Natural killer cell (primary cell): ENCODE results near the gene SASH1. TPM values are rescaled to one million over a fixed set of nuclear protein-coding genes. Genes with fewer than 3 reads are reported as not detected.

Experiments used
- ATAC-seq, 3 donors: fragments of 150-1000 bp in 2 of 3; fragments of 200-7000 bp in 1 of 3; cut with Tn5 transposase; 1 replicate in 1 of 3; 2 replicates in 2 of 3; pipeline ENCODE4 v1.10.0; 2021; ENCODE audit warnings: mild to moderate bottlenecking in 2 of 3, moderate library complexity in 2 of 3
- DNase-seq, 2 donors: peaks; one replicate each; pipeline versions ENCODE4 v3.0.0 to v3.0.0-alpha.2; 2013 to 2021; ENCODE audit warnings: mixed read lengths in 1 of 2
- H3K27ac ChIP-seq: one replicate; pipeline ENCODE4 v1.5.1; 2013; ENCODE audit warnings: mild to moderate bottlenecking, low read length
- H3K27me3 ChIP-seq: one replicate; pipeline ENCODE4 v1.6.1; 2013; ENCODE audit warnings: low read length; ENCODE audit not compliant: control insufficient read depth, insufficient read depth
- H3K36me3 ChIP-seq: one replicate; pipeline ENCODE4 v1.6.1; 2013; ENCODE audit warnings: low read length; ENCODE audit not compliant: control insufficient read depth, insufficient read depth
- H3K4me1 ChIP-seq: one replicate; pipeline ENCODE4 v1.6.1; 2013; ENCODE audit warnings: low read length; ENCODE audit not compliant: control insufficient read depth, insufficient read depth
- H3K4me3 ChIP-seq: one replicate; pipeline ENCODE4 v1.5.1; 2013; ENCODE audit warnings: low read length
- H3K9me3 ChIP-seq: one replicate; pipeline ENCODE4 v1.6.1; 2013; ENCODE audit warnings: low read length; ENCODE audit not compliant: control insufficient read depth, insufficient read depth
- H3K27ac Mint-ChIP-seq, 2 donors: one replicate each; pipeline ENCODE4 v1.8.0; 2022; ENCODE audit warnings: mild to moderate bottlenecking in 2 of 2, mixed read lengths in 2 of 2, moderate library complexity in 1 of 2
- H3K27me3 Mint-ChIP-seq, 2 donors: one replicate each; pipeline ENCODE4 v1.8.0; 2022; ENCODE audit warnings: low read depth in 2 of 2, mixed read lengths in 2 of 2
- H3K36me3 Mint-ChIP-seq: one replicate; pipeline ENCODE4 v1.8.0; 2022; ENCODE audit warnings: mixed read lengths
- H3K4me1 Mint-ChIP-seq, 2 donors: one replicate each; pipeline ENCODE4 v1.8.0; 2022; ENCODE audit warnings: mixed read lengths in 2 of 2
- H3K4me3 Mint-ChIP-seq: one replicate; pipeline ENCODE4 v1.8.0; 2022; ENCODE audit warnings: mild to moderate bottlenecking, moderate library complexity, mixed read lengths
- H3K9me3 Mint-ChIP-seq, 2 donors: one replicate each; pipeline ENCODE4 v1.8.0; 2022; ENCODE audit warnings: mixed read lengths in 2 of 2
- WGBS: methylation state at CpG from one replicate; pipeline ENCODE4 v1.1.7; 2013; ENCODE audit warnings: missing lambda C conversion rate; ENCODE audit not compliant: insufficient coverage; 5-methylcytosine and 5-hydroxymethylcytosine counted together
- intact Hi-C: fragments of 100-400 bp; cut with micrococcal nuclease; formaldehyde crosslinking; loops from one replicate; pipeline ENCODE4 v1.14.2; 2022
- total RNA-seq, 4 donors: library from RNA; stranded (reverse); fragments of 120-200 nt in 1 of 4; gene quantifications; one replicate each; pipeline versions ENCODE4 v1.2.3 to v1.2.4, GENCODE V29; 2013 to 2022
- TF ChIP-seq, protein P1 (sequence below): fragments of 200-600 bp; IDR thresholded peaks from one replicate; pipeline ENCODE4 v1.8.0; 2022; ENCODE audit warnings: antibody characterized with exemption

The SASH1 gene
- total RNA-seq, 3 donors from 2014 or later (not counting 1 experiment from before 2014, with no cell fraction given), result 0.63 to 6.2 (median 2.7) TPM

DNA sequence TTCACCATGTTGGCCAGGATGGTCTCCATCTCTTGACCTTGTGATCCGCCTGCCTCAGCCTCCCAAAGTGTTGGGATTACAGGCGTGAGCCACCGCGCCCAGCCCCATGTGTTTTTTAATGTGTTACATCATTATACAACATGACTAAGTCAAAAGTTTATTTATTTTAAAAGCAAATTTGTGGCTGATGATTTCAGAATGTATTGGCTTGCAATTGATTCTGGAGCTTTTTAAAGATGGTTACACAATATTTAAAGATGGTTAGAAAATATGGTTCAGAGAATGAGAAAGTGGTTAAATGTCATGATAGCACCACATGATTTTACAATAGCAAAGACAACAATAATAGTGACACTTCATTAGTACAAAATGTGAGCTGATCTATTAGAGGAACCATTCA, 80.5 kb downstream of the SASH1 start:
- no peaks in the 10 kb centered on the region for H3K4me1 ChIP-seq
- Mint-ChIP-seq H3K27me3 (peaks cover 0 to 34% of the 10 kb centered on the region in 2 donors), H3K4me3 (no peak overlapping the region), H3K9me3 (no peaks in the 10 kb centered on the region), H3K27ac (no peak overlapping the region), H3K4me1 (no peaks in the 10 kb centered on the region), H3K36me3 (no peaks in the 10 kb centered on the region)
- intact Hi-C loops, result no loop called here
- whole genome bisulfite sequencing, result 88% methylated on average over 4 of the region's 4 CpGs
- no peak overlapping the region for H3K27ac ChIP-seq
- TF ChIP-seq, protein P1, sequence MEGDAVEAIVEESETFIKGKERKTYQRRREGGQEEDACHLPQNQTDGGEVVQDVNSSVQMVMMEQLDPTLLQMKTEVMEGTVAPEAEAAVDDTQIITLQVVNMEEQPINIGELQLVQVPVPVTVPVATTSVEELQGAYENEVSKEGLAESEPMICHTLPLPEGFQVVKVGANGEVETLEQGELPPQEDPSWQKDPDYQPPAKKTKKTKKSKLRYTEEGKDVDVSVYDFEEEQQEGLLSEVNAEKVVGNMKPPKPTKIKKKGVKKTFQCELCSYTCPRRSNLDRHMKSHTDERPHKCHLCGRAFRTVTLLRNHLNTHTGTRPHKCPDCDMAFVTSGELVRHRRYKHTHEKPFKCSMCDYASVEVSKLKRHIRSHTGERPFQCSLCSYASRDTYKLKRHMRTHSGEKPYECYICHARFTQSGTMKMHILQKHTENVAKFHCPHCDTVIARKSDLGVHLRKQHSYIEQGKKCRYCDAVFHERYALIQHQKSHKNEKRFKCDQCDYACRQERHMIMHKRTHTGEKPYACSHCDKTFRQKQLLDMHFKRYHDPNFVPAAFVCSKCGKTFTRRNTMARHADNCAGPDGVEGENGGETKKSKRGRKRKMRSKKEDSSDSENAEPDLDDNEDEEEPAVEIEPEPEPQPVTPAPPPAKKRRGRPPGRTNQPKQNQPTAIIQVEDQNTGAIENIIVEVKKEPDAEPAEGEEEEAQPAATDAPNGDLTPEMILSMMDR, result no peak
- H3K36me3 ChIP-seq, result no peaks in the 10 kb centered on the region
- H3K9me3 ChIP-seq, result no peaks in the 10 kb centered on the region
- DNase-seq, result no peak
- H3K27me3 ChIP-seq, result peaks cover 3% of the 10 kb centered on the region
- H3K4me3 ChIP-seq, result no peak overlapping the region
- ATAC-seq, result no peak

DNA sequence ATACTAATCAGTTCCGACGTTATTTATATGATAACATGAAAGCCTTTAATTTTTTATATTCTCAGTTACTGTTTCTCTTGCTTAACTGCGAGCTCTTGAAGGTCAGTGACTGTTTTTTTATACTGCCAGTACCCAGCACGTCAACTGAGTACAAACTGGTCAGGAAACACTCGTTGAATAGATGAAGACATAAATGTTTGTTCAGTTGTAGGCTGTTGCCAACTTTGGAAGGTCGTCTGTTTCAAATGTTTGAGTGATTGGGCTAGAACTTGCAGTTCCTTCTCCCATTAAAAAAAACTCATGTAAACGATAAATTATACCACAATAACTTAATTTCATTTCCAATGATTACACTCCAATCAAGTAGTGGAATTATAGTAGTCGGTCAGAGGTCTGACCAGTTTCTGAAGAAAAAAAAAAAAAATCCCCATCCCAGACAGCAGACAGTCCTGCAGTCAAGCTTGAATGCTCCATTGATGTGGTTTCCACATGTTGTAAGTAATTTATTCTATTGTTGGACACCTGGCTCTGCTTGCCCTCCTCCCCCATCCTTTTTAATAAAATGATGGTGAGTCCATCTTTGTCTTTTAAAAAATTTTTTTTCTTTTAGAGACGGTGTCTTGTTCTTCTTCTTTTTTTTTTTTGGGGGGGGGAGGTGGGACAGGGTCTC, 81.1 kb downstream of the SASH1 start:
- H3K9me3 ChIP-seq, result no peaks in the 10 kb centered on the region
- peaks cover 2% of the 10 kb centered on the region for H3K27me3 ChIP-seq
- no peaks in the 10 kb centered on the region for H3K36me3 ChIP-seq
- H3K4me3 Mint-ChIP-seq, result no peak overlapping the region
- H3K9me3 Mint-ChIP-seq, result no peaks in the 10 kb centered on the region
- ATAC-seq, result no peak
- no peaks in the 10 kb centered on the region for H3K36me3 Mint-ChIP-seq
- H3K4me1 ChIP-seq, result no peaks in the 10 kb centered on the region
- TF ChIP-seq, protein P1, result no peak
- peaks cover 0 to 28% of the 10 kb centered on the region in 2 donors for H3K27me3 Mint-ChIP-seq
- intact Hi-C loops, result no loop called here
- 56% methylated on average over 7 of the region's 9 CpGs for WGBS
- H3K27ac ChIP-seq, result no peak overlapping the region
- no peak overlapping the region for H3K27ac Mint-ChIP-seq
- H3K4me3 ChIP-seq, result no peak overlapping the region
- no peak for DNase-seq
- no peaks in the 10 kb centered on the region for H3K4me1 Mint-ChIP-seq

DNA sequence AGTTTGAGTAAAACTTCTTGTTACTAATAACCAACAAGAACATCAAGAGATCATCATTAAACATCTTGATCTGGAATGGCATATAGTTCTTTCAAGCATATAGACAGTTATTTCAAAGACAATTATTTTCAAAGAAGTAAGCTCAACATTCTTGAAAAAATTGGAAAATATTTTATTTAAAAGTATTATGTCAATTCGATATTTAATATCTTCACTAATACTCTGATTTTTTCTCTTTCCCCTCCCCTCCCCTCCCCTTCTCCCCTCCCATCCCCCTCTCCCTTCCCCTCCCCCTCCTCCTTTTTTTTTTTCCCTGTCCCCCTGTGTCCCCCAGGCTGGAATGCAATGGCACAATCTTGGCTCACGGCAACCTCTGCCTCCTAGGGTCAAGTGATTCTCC, 82.8 kb downstream of the SASH1 start:
- intact Hi-C loops, result no loop called here

More for the DNA sequence above, 82.8 kb downstream of the SASH1 start:
- Mint-ChIP-seq H3K27me3 (peaks cover 0 to 20% of the 10 kb centered on the region in 2 donors), H3K4me1 (no peaks in the 10 kb centered on the region), H3K27ac (no peak overlapping the region), H3K36me3 (no peaks in the 10 kb centered on the region), H3K9me3 (no peaks in the 10 kb centered on the region), H3K4me3 (no peak overlapping the region)
- Histone ChIP-seq H3K36me3 (no peaks in the 10 kb centered on the region), H3K9me3 (no peaks in the 10 kb centered on the region), H3K27ac (no peak overlapping the region), H3K4me1 (no peaks in the 10 kb centered on the region), H3K4me3 (no peak overlapping the region), H3K27me3 (no peaks in the 10 kb centered on the region)
- TF ChIP-seq, protein P1, result no peak
- WGBS, result 100% methylated on average over 1 of the region's 2 CpGs
- DNase-seq (no peak), ATAC-seq (no peak)
